T-helper 1 cell (primary cell): ENCODE results near the gene NOXA1.
"Not testable (repeated sequence)": the region's sequence is repeated elsewhere in the genome, so short reads cannot be mapped to it uniquely, and the experiment has no call there.

ENCODE experiments used
- DNase-seq, 5 donors: peaks; one replicate each; pipeline ENCODE4 v3.0.0-alpha.2; 2012 to 2020

NOXA1 gene

DNA sequence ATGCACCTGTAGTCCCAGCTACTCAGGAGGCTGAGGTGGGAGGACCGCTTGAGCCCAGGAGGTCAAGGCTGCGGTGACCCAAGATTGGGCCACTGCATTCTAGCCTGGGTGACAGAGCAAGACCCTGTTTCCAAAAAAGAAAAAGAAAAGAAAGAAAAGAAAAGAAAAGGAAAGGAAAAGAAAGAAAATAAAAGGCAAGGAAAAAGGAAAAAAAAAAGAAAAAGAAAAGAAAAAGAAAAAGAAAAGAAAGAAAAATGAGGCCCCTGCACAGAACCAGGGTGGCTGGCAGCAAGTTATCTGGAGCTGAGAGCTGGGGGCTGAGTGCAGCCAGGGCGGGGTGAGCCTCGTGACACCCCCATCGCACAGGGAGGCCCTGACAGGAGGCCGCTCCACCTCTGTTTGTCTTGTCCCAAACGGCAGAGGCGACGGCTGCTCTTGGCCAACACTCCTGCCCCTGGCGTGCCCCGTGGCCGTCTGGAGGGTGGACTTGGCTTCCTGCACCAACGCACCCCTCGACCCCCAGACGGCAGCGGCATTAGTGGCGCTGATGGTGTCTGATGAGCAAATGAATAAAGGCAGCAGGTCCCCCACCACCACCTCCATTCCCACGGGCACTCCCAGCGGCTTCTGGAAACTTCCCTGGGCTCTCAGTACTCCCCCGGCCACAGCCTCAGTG is 17.0 kb upstream of the NOXA1 start:
- DNase-seq, result no peak

DNA sequence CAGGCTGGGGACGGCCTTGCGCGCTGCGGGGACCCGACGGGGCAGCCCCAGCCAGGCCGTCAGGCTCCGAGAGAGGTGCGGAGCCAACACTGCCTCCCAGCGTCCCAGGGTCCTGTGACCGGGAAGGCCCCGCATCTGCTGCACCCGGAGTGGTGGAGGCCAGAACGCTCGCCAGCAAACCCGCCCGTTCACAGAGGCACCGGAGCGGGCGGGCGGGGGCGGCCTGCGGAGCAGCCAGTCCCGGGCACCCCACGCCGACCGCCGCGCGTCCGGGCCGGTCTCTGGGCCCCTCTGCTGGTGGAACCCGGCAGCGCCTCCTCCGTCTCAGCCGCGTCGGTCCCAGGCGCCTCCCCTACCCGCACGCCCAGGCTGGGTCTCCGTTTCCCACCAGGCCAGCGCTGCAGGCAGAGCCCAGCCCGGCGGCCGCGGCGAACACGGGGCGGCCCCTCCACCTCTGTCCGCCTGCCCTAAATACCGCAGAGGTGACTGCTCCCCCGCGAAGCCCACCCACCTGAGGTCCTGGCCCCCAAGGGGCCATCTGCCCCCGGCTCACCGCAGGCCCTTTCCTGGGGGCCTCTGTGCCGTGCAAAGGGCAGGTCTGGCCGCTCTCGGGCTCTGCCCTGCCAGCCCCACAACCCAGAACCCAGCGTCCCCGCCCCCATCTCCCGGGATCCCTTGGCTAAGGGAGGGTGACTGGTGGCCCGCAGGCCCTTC is 16.2 kb upstream of the NOXA1 start:
- DNase-seq, result peak in 4 of 5 donors; percentile 43 to 54 (median 46)

DNA sequence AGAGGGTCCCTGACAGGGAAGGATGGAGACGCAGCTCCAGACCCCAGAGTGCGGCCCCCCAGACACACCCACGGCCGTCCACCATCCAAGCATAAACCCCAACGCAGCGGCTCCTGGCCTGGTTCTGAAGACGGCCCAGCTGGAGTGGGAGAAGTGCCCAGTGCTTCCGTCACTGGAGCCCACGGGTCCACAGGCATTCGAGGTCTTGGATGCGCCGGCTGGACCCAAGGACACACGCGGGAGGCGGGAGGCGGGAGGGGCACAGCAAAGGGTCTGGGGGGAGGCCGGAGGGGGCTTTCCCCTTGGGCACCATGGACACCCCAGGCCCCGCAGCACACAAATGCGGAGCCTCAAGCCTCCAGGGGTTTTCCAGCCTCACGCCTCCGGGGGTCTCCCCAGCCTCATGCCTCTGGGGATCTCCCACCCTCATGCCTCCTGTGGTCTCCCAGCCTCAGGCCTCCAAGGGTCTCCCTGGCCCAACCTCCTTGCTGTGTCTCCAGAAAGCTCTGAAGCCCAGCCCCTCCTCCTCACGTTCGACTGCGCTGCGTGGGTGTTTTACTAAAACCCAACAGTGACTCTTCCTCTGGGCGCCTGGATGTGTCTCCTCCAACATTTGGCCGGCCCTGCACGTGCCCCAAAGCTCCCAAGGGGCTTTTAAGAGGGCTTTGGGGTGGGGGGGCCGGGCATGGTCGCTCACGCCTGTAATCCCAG is 15.4 kb upstream of the NOXA1 start:
- no peak for DNase-seq

DNA sequence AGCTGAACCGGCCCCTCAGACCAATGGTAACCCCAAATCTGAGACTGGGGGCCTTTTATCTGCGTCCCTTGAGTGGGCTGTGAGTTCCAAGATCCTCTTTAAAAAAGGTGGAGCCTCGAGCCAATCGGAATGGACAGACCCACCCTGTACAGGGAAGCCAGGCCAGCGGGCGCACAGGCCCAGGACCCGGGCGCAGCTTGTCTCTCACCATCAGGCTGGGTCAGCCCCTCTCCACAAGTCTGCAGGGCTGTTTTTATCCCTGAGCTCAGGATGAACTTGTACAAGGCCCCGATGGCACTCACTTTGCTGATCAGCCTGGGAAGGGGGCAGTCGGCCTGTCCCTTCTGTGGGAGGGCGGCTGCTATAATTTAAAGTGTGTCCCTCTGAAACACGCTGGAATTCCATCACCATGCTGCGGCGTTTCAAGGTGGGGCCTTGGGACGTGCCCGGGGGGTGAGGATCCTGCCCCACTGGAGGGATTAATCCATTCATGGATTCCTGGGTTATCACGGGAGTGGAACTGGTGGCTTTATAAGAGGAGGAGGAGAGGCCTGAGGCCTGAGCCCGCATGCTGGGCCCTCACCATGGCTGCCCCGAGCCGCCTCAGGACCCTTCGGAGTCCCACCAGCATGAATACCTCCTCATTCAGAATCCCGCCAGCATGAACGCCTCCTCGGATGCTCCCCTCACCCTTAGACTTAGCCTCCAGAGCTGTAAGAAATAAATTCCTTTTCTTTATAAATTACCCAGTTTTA is 14.4 kb upstream of the NOXA1 start:
- no peak for DNase-seq

DNA sequence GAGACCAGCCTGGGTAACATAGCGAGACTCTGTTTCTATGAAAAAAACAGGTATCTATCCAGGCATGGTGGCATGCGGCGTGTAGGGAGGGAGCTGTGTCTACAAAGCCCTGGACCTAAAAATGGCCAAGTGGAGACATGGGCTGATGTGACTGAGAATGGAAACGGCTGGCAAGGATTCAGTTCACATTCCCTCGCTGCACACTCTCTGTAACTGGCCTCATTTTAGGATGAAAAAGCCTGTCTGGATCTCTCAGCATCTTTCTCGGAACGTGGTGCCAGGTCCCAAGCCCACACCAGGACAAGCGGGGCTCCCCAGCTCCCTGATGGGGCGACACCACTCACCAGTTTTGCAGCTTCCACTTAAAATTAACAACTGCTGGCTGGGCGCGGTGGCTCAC is 13.7 kb upstream of the NOXA1 start:
- no peak for DNase-seq

DNA sequence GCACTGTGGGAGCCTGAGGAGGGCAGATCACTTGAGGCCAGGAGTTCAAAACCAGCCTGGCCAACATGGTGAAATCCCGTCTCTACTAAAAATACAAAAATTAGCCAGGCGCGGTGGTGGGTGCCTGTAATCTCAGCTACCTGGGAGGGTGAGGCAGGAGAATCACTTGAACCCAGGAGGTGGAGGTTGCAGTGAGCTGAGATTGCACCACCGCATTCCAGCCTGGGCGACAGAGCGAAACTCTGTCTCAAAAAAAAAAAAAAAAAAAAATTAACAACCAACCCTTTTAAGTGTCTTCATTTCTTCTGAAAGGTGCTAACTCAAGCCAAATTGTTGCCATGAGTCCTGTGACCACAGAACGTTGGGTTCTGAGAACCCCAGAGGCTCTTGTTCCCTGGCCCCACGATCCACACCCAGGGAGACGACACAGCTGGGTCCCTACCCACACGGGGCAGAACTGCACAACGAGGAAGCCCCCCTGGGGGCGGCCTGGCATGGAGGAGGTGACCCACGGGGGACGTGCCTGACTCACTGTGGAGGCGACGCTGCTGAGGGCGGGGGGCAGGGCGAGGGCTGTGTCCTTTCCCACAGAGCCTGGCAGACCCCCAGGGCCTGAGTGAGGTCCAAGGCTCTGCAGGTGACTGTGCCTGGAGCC is 12.8 kb upstream of the NOXA1 start:
- not testable (repeated sequence) for DNase-seq

DNA sequence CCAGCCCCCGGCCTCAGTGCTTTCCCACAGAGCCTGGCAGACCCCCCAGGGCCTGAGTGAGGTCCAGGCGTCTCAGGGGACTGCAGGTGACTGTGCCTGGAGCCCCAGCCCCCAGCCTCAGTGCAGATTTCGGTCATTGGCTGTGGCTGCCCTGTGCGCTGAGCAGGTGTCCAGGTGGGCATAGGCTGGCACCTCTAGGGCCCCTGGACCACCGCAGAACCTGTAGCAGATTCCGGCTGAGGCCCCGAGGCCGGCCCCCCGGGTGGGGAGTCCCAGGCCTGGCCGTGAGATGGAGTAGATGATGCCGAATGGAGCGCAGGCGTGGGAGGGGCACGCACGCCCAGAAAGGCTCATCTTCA is 12.3 kb upstream of the NOXA1 start:
- DNase-seq, result no peak

DNA sequence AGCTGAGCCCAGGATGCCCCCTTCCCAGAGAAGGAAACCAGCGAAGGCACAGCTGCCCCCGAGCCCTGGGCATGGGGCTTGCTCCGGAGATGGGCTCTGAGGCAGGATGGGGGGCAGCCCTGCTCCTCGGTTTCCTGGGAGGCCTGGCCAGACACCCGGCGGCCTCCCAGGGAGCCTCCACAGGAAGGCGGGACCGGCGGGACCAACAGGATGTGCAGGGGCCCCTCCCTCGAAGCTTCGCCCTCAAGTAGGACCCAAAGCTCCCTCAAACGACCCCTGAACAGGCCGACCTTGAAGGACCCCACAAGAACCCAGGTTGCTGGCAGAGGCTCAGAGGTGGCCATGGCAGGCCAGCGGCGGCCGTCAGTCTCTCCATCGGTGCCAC is 11.9 kb upstream of the NOXA1 start:
- DNase-seq, result no peak

DNA sequence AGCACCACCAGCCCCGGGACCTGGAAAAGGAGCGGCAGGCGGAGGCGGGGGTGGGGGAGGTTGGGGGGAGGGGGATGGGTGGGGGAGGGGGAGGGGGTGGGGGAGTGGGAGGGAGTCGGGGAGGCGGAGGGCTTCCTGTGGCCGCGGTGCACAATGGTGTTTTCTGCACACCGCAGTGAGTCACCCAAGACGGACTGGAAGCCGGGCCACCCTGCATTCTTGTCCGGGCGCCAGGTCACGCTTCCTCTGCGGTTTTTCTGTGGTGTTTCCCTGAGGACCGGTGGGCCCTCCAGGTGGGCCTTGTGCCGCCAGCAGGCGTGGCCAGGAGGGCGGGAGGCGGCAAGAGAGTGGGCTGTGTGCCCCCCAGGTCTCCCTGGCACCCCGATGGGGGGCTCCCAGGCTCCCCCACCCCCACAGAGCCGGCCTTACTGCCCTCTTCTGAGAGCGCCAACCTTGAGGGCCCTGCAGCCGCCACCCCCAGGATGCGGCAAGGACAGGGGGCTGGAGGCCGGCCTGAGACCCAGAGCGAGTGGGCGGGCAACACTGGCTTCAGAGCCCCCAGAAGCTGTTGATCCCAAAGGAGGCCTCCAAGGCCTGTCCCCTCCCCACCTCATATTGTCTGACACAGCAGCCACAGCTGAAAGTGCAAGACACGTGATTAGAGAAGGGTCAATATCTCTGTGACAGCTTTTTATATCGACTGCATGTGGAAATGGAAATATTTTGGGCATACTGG is 11.4 kb upstream of the NOXA1 start:
- peak in 1 of 5 donors; percentile 41 for DNase-seq

DNA sequence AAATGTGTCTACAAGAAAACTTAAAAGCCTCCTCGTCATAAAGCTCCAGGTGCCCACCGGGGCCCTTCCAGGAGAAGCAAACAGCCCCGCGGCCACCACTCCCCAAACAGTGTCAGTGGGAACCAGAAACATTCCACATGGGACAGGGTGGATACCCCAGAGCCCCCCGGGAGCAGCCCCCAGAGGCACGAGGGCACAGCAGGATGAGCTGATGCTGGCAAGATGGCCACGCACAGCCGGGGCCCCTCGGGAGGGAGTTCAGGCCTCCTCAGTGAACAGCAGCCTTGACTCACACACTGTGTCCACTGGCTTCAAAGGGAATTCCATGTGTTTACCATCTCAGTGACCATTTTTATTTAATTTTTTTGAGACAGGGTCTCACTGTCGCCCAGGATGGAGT is 10.8 kb upstream of the NOXA1 start:
- DNase-seq, result no peak

DNA sequence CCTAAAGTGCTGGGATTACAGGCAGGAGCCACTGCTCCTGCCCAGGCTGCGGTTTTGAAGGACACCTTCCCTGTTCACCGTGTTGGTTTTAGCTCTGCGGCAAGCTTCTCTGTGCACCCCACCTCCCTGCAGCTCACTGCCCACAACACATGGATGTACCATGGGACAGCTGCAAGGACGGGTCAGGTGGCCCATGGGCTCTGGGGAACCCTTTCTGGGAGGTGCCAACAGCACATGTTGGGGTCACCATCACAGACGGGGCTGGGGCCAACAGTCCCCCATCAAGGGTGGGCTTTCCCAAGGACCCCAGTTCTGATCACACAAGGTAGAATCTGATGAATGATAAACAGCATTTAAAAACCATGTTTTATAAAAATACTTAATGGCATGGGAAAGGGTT is 7.7 kb upstream of the NOXA1 start:
- DNase-seq, result no peak

DNA sequence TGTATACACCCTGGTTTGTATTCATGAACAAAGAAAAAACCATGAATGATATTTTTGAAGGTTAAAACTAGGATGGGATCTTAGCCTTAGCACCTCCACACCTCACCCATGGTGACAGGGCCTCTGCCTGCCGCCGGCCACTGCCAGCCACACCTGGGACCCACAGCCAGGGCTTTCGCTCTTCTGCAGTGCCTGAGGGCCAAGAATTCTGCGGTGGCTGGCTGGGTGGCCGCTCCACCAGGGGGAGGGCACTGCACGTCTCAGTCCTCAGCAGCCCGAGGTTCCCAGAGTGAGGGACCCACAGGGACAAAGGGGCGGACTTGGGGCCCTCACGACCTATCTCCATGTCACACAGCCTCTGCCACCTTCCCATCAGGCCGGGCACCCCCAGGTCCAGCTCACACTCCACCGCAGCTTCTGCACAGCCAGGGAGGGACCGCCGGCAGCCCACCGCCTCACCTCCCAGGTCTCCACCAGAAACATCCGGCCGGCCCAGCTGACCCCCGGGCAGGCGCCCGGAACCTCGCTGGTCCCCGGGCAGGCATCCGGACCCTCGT is 7.1 kb upstream of the NOXA1 start:
- no peak for DNase-seq

DNA sequence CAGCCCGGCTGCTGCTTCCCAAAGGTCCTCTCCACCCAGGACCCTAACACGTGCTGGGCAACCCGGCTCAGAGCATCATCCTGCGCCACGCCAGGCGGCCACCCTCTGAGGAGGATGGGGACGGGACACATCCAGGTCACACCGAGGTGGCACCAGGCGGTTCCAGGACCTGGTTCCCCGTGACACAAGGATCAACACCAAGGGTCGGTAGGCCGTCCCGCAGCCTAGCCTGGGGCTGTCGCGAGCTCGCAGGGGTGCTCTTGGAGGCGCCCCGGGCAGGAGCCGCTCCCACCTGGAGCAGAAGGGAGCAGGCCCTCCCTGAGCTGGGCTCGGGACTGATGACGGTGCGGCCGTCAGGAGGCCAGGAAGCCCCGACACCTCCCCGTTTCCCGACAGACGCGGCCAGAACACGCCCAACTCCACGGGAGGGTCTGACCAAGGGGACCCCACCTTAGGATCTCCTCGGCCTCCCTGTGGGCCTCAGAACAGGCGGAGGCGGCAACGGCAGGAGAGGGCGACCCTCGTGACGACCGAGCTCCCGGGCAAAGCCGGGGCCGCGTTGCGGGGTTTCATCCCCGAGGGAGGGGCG is 6.5 kb upstream of the NOXA1 start:
- DNase-seq, result no peak

DNA sequence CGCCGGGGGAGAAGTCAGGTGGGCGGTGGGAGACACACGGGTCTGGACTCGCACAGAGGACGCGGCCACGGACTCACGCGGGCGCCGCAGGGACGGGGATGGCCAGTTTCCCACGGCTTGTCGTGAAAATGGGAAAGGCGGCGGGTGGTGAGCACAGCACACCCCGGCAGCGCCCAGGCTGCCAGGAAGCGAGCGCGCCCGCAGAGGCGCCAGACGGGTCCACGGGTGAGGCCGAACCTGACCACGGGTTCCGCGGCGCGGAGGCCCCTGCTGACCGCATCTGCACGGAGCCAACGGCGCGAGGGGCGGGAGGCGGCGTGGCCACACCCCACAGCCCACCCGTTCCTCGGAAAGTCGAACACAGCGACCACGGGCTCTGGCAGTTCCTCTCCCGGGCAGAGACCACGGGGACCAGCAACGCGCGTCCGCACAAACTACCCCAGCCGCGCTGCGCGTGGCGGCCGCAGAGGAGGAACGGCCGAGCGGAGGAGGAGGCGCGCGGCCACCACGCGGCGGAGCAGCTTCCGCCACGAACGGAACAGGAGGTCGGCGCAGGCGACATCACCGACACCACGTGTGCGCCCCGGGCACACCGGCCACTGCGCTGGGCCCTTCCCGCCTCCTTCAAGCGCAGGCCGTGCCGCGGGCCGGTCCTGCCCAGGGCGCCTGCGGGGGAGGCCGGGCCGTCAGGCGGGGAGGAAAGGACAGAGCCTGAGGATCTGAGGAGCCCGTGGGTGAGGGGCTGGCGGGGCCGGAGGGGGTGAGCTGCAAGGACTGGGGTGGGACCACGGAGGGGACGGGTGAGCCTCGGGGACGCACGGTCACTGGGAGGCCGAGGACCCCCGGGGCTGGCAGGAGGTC is 5.8 kb upstream of the NOXA1 start:
- no peak for DNase-seq

DNA sequence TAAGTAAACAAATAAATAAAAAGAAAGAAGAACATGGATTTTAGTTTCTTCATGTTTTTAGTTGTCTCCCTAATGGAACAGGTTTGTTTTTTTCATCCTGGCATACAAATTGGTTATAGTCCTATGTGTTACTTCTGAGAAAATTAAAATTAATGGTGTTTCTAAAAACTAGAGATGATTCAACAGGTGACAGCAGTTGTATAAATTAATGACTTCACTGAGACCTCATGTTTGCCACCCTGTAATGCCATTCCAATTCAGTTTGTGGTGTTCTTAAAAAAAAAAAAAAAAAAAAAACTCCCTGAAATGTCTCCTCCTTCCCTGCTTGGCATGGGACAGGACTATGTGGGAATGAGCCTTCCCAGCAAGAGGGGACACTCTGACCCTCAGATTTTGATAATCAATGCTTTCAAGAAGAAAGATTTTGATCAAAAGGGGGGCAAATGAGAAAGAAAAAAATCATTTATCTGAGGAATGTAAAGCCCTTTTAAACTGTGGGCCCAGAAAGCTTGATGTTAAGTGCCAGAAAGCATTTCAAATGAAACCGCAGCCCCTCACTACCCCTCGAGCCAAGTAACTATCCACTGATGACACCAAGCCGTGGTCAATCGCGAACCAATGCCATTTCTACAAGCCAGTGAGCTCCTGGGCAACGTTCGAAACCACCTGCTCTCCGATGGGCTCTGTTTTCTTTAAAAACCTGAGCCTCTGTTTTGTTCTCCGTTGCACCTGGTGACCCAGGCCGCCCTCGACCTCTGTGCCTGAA is 1.2 kb upstream of the NOXA1 start:
- no peak for DNase-seq

DNA sequence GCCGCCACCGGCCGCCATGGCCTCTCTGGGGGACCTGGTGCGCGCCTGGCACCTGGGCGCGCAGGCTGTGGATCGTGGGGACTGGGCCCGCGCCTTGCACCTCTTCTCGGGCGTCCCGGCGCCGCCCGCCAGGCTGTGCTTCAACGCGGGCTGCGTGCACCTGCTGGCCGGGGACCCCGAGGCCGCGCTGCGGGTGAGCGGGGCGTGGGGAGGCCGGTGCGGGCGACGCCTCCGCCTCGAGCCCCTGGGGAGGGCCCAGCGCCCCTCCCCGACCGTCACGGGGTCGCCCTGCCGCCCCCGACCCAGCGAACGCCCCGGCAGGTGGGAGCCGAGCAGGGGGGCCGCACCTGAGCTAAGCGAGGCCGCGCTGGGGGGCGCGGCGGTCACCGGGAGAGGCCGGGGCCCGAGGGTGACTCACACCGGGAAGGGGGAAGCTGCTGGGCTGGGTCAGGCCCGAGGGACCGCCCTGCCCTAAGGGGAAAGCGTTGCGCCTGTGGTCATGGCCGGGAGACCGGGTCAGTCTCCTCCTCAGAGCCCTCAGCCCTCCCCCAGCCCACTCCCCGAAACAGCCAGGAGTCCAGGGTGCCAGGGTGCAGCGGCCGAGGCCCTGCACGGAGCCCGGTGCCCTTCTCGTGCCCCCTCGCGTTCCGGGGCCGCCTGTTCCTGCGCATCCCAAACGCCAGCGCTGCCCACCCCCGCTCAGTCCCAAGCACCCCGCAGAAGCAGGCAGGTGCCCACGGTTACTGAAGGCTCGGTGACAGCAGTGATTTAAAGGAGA is 510 bp downstream of the NOXA1 start:
- DNase-seq, result no peak

DNA sequence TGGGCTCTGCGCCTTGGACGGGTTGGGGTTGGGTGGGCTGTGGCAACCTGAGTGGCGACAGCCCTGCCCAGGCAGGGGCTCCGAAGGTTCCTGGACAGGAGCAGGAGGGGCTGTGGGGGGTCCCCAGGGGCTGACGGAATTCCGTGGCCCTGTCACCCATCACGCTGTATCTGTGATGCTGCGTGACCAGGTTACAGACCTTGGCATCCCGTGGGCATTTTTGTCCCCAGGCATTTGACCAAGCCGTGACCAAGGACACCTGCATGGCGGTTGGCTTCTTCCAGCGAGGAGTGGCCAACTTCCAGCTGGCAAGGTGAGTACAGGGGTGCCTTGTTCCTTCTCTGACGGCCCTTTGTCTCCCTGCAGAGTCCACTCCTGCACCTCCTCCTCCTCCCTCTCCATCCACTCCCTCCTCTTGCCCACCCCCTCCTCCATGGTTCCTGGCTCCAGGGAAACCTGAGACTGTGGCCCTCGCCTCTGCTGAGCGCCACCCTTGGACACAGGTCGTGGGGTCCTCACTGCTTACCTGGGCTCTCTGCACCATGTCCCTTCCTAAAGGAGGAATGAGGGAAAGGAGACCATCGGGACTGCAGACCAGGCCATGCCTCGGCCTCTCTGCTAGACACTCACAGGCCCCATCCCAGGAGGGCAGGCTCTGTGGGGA is 3.0 kb downstream of the NOXA1 start:
- DNase-seq, result no peak
